K562 (cell line): Measurements from ENCODE around the gene SND1. TPM values are rescaled to one million over a fixed set of nuclear protein-coding genes. Genes with fewer than 3 reads are reported as not detected.
A peak's percentile ranks its signal among the peaks of the same experiment; 100 is the strongest.

ENCODE experiments used
- ARID3A ChIP-seq: IDR thresholded peaks from 2 replicates; pipeline ENCODE4 v1.6.1; 2012; ENCODE audit warnings: low read depth, low read length, improper control_type of control experiment, borderline replicate concordance
- FOXJ2 ChIP-seq: fragments of 200-800 bp; sonication (Bioruptor generic); IDR thresholded peaks from 2 replicates; pipeline ENCODE4 v1.6.1; 2016; ENCODE audit warnings: missing genetic modification characterization, missing compliant biosample characterization
- JUND ChIP-seq, 2 experiments: IDR thresholded peaks; 2 replicates in 1 of 2; 3 replicates in 1 of 2; pipeline ENCODE4 v1.6.1; 2011; ENCODE audit warnings: borderline replicate concordance in 2 of 2, low read depth in 2 of 2, low read length in 2 of 2, improper control_type of control experiment in 1 of 2, missing biosample characterization in 1 of 2, missing genetic modification characterization in 1 of 2, missing genetic modification reagents in 1 of 2
- NR4A1 ChIP-seq, 2 experiments: fragments of 250-450 bp in 1 of 2; fragments of 450-650 bp in 1 of 2; sonication (Bioruptor Pico) in 1 of 2; IDR thresholded peaks; 2 replicates each; pipeline versions ENCODE4 v1.4.0 to v1.6.1; 2016 to 2020; ENCODE audit warnings: mild to moderate bottlenecking in 2 of 2, missing compliant biosample characterization in 1 of 2, missing genetic modification characterization in 1 of 2, moderate library complexity in 1 of 2
- PHB2 ChIP-seq: fragments of 450-650 bp; IDR thresholded peaks from 2 replicates; pipeline ENCODE4 v1.6.1; 2017; ENCODE audit warnings: low read depth
- REST ChIP-seq, 2 experiments: fragments of 450-650 bp; formaldehyde crosslinking in 1 of 2; IDR thresholded peaks; 2 replicates each; pipeline versions ENCODE4 v1.4.0 to v1.6.1; 2014 to 2020; ENCODE audit warnings: mild to moderate bottlenecking in 2 of 2, borderline replicate concordance in 1 of 2, low read depth in 1 of 2
- SIN3A ChIP-seq, 2 experiments: fragments of 150-350 bp in 1 of 2; IDR thresholded peaks; 2 replicates each; pipeline ENCODE4 v1.6.1; 2011 to 2016; ENCODE audit warnings: borderline replicate concordance in 2 of 2, low read depth in 2 of 2, low read length in 2 of 2, mild to moderate bottlenecking in 2 of 2, moderate library complexity in 2 of 2; ENCODE audit not compliant: control insufficient read depth in 1 of 2
- TAL1 ChIP-seq: fragments of 450-650 bp; IDR thresholded peaks from 2 replicates; pipeline ENCODE4 v1.6.1; 2016; ENCODE audit warnings: mild to moderate bottlenecking
- TGIF2 ChIP-seq: sonication (generic); formaldehyde crosslinking; IDR thresholded peaks from 2 replicates; pipeline ENCODE4 v1.8.1; 2022; ENCODE audit warnings: mild to moderate bottlenecking, missing genetic modification reagents, moderate library complexity
- TRIM24 ChIP-seq, 2 experiments: fragments of 450-650 bp; IDR thresholded peaks; 2 replicates each; pipeline ENCODE4 v1.6.1; 2016
- polyA plus RNA-seq, 8 experiments: library from polyadenylated mRNA; depleted of rRNA in 4 of 8; stranded (reverse) in 5 of 8; unstranded in 3 of 8; fragments of >200 nt; fragmentation: Nextera tagmentation in 2 of 8; fragmentation: Illumina TruSeq in 1 of 8; extraction: Ambion mirVana in 2 of 8; extraction: Trizol in 1 of 8; gene quantifications; 2 replicates each; pipeline versions ENCODE4 v1.2.1 to v1.2.3, GENCODE V29; 2011 to 2014; ENCODE audit warnings: inconsistent platforms in 1 of 8, missing spikeins in 1 of 8
- total RNA-seq, 7 experiments: library from RNA; depleted of rRNA in 6 of 7; stranded (reverse); fragments of >200 nt in 6 of 7; fragmentation: Illumina TruSeq in 2 of 7; extraction: Trizol in 2 of 7; gene quantifications; 2 replicates each; pipeline versions ENCODE4 v1.2.1 to v1.2.3, GENCODE V29; 2011 to 2021; ENCODE audit warnings: low replicate concordance in 1 of 7
- TF ChIP-seq, protein P1 (sequence below): IDR thresholded peaks from 3 replicates; pipeline ENCODE4 v1.6.1; 2011; ENCODE audit warnings: borderline replicate concordance, mild to moderate bottlenecking, moderate library complexity; ENCODE audit not compliant: insufficient read length; ENCODE audit errors: extremely low read depth

The SND1 gene
- total and polyA plus RNA-seq, 9 of the 15 experiments (the other 6 are each of a cell fraction or from before 2014, with no cell fraction given), result 46.5 to 307 (median 191) TPM

- 0 out of 2 replicates have a peak, but pooled peaks have one; percentile 3 for TF ChIP-seq REST (IDR thresholded peaks at IDR 0.05; ENCODE audit: borderline replicate concordance)
- TF ChIP-seq REST (CRISPR knock-in tag; IDR thresholded peaks at IDR 0.05; ENCODE audit: low read depth), result no peak
- peak; percentile 95 for TF ChIP-seq TAL1
- TF ChIP-seq ARID3A, result peak; percentile 7; the same call in 1 of the 2 replicates
- TF ChIP-seq TRIM24 (IDR thresholded peaks at IDR 0.05), result peak; percentile 94 to 95
- no peak for TF ChIP-seq FOXJ2 (tag)
- no peak for TF ChIP-seq SIN3A (IDR thresholded peaks at IDR 0.05; ENCODE audit: borderline replicate concordance in 2 of 2, control insufficient read depth in 1 of 2, low read depth in 2 of 2, low read length in 2 of 2)
- TF ChIP-seq, protein P1, sequence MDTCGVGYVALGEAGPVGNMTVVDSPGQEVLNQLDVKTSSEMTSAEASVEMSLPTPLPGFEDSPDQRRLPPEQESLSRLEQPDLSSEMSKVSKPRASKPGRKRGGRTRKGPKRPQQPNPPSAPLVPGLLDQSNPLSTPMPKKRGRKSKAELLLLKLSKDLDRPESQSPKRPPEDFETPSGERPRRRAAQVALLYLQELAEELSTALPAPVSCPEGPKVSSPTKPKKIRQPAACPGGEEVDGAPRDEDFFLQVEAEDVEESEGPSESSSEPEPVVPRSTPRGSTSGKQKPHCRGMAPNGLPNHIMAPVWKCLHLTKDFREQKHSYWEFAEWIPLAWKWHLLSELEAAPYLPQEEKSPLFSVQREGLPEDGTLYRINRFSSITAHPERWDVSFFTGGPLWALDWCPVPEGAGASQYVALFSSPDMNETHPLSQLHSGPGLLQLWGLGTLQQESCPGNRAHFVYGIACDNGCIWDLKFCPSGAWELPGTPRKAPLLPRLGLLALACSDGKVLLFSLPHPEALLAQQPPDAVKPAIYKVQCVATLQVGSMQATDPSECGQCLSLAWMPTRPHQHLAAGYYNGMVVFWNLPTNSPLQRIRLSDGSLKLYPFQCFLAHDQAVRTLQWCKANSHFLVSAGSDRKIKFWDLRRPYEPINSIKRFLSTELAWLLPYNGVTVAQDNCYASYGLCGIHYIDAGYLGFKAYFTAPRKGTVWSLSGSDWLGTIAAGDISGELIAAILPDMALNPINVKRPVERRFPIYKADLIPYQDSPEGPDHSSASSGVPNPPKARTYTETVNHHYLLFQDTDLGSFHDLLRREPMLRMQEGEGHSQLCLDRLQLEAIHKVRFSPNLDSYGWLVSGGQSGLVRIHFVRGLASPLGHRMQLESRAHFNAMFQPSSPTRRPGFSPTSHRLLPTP, result no peak
- TF ChIP-seq NR4A1 (CRISPR knock-in tag; IDR thresholded peaks at IDR 0.05), result no peak
- 0 out of 2 replicates have a peak, but pooled peaks have one; percentile 22 for TF ChIP-seq NR4A1 (tag; IDR thresholded peaks at IDR 0.05)
- TF ChIP-seq PHB2, result peak; percentile 70; the same call in 1 of the 2 replicates
- TF ChIP-seq TGIF2, result no peak
- TF ChIP-seq JUND (IDR thresholded peaks at IDR 0.05; ENCODE audit: borderline replicate concordance, low read depth, low read length), result peak; percentile 54; the same call in 1 of the 2 replicates
- peak; percentile 47; the same call in 1 of the 3 replicates for TF ChIP-seq JUND (tag; IDR thresholded peaks at IDR 0.05; ENCODE audit: borderline replicate concordance, low read depth, low read length)
These were observed 334.9 kb downstream of the SND1 start (continued) for GRCh38 chr7:127986581-127987521.
